Measurements from ENCODE around the gene RAET1G. TPM values are rescaled to one million over a fixed set of nuclear protein-coding genes. Genes with fewer than 3 reads are reported as not detected.

The RAET1G gene
- total RNA-seq, 4 donors from 2014 or later = 1.5 TPM; not detected in 3

DNA sequence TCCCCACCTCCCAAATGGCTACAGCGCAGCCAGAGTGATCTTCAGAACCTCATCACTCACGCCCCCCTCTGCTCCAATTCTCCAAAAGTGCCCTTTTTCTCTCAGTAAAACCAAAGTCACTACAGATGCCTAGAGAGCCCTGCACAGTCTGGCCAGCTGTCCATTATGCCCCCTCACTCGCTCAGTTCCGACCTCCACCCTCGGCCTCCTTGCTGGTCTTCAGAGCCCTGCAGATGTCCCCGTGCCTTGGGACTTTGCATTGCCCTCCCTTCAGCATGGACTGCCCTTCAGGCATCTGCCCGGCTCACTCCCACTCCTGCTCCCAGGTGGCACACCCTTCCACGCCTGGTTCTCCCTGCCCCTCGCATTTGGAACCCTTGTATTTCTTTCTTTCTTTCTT, 24.0 kb downstream of the RAET1G start:
- 90 to 92% methylated on average over 9 of the region's 9 CpGs for WGBS, 2 donors
- H3K27me3 ChIP-seq = no peaks in the 10 kb centered on the region
- no peak for DNase-seq (ENCODE audit: low spot score in 2 of 2)
- H3K9me3 ChIP-seq = no peaks in the 10 kb centered on the region
- no peak overlapping the region for H3K4me3 ChIP-seq
- peaks cover 0 to 37% (median 20%) of the 10 kb centered on the region in 4 donors for H3K4me1 ChIP-seq
- H3K36me3 ChIP-seq = no peaks in the 10 kb centered on the region
- no peak overlapping the region for H3K27ac ChIP-seq
- TF ChIP-seq, protein P1, sequence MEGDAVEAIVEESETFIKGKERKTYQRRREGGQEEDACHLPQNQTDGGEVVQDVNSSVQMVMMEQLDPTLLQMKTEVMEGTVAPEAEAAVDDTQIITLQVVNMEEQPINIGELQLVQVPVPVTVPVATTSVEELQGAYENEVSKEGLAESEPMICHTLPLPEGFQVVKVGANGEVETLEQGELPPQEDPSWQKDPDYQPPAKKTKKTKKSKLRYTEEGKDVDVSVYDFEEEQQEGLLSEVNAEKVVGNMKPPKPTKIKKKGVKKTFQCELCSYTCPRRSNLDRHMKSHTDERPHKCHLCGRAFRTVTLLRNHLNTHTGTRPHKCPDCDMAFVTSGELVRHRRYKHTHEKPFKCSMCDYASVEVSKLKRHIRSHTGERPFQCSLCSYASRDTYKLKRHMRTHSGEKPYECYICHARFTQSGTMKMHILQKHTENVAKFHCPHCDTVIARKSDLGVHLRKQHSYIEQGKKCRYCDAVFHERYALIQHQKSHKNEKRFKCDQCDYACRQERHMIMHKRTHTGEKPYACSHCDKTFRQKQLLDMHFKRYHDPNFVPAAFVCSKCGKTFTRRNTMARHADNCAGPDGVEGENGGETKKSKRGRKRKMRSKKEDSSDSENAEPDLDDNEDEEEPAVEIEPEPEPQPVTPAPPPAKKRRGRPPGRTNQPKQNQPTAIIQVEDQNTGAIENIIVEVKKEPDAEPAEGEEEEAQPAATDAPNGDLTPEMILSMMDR (IDR thresholded peaks at IDR 0.05) = no peak
- TF ChIP-seq EP300 (IDR thresholded peaks at IDR 0.05) = no peak
- TF ChIP-seq POLR2A (IDR thresholded peaks at IDR 0.05) = no peak

DNA sequence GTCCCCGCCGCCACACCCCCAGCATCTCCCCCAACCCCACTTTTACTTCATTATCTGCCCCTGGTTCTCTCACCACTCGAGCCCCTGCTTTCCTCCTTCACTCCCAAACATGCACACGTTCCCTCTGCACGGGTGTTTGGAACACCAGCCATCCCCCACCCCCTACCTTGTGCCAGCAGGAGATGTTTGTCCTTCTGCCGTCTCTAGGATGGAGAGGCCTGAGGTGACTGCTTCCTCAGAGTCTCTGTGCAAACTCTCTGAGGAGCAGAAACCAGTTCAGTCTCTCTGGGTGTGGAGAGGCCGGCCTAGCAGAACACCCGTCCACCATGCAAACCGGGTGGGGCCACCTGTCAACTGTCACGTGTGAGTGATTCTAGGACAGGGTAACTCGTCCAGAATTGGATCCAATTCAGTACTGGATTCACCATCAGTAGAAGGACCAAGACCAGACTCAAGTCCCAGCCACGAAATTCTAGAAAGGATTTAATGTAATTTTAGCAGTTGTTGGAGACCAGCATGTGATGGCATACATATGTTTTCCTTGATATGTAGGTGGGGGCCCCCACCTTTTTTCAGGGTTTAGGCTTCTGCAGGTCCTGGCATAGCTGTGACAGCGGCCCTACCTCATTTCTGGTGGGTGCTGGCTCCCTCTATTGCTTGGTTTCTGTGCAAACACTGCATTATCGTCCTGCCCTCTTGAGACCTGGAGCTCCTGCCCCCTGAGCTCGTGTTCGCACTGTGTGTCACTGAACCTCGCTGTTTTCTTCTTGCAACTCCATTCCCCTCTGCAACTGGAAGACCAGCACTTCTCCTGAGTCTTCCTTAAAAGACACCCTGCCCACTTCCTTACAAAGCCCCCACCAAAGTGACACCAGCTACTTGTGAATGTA, 24.8 kb downstream of the RAET1G start, which contains the start of gene RAET1E:
Gene RAET1E (minus strand): TSS at position 259 of the 890 bp plus-strand sequence. CDS start 7,212 bp downstream, outside the sequence.
- Histone ChIP-seq H3K4me1 (peaks cover 0 to 37% (median 20%) of the 10 kb centered on the region in 4 donors), H3K4me3 (peak within 1 kb of the TSS; percentile 10 to 44 (median 23)), H3K27ac (peak within 1 kb of the TSS in 3 of 4 donors; percentile 66 to 89 (median 77)), H3K9me3 (no peaks in the 10 kb centered on the region), H3K36me3 (no peaks in the 10 kb centered on the region), H3K27me3 (no peaks in the 10 kb centered on the region)
- no peak for DNase-seq (ENCODE audit: low spot score in 2 of 2)
- WGBS, 2 donors = 82 to 84% methylated on average over 17 of the region's 17 CpGs
- TF ChIP-seq EP300 (IDR thresholded peaks at IDR 0.05) = no peak
- no peak for TF ChIP-seq POLR2A (IDR thresholded peaks at IDR 0.05)

DNA sequence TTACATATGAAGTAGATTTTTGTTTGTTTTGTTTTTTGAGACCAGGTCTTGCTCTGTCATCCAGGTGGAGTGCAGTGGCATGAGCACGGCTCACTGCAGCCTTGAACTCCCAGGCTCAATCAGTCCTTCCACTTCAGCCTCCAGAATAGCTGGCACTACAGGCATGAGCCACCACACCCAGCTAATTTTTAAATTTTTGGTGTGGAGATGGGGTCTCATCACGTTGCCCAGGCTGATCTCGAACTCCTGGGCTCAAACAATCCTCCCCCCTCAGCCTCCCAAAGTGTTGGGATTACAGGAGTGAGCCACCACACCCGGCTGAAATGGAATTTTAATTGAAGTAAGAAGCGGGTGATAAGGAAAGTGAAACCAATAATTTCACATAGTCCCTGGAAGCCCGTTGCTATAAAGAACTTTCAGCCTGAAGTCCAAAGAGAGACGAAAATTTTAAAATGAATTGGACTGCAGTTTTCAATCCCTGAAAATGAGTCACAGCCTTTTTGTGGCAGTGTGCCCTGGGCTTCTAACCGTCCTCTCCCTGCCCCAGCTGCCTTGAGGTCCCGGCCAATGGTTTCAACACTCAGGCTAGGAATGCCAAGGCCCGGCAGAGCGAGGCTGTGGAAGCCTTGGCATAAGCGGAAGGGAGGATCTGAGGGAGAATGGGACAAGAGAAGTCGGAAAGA, 25.8 kb downstream of the RAET1G start:
- peaks cover 0 to 37% (median 20%) of the 10 kb centered on the region in 4 donors for H3K4me1 ChIP-seq
- no peaks in the 10 kb centered on the region for H3K9me3 ChIP-seq
- no peaks in the 10 kb centered on the region for H3K27me3 ChIP-seq
- peak; percentile 71 to 85 for DNase-seq (ENCODE audit: low spot score in 2 of 2)
- WGBS, 2 donors = 36 to 49% methylated on average over 13 of the region's 13 CpGs
- peak in 1 of 2 donors; percentile 82 for TF ChIP-seq EP300 (IDR thresholded peaks at IDR 0.05)
- TF ChIP-seq, protein P1 (IDR thresholded peaks at IDR 0.05) = no peak
- H3K4me3 ChIP-seq = peak overlapping the region; percentile 10 to 44 (median 23)
- peak overlapping the region in 3 of 4 donors; percentile 66 to 89 (median 77) for H3K27ac ChIP-seq
- no peaks in the 10 kb centered on the region for H3K36me3 ChIP-seq

DNA sequence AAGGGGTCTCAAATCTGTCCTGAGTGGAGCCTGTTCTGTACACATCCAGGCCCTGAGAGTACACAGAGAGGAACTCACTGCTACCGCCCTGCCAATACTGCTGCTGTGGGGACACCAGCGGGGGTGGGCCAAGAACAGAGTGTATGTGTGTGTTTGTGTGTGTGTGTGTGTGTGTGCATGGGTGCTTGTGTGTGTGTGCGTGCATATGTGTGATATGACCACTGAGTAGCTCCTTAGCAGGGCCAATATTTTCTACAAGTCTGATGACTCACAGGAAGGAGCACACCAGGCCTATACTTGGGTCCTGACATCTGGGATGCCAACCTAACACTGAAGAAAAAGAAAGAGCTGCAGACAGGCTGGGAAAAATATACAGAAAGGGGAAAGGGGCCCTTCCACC, 26.4 kb downstream of the RAET1G start:
- no peak for DNase-seq (ENCODE audit: low spot score in 2 of 2)
- Histone ChIP-seq H3K4me1 (peaks cover 0 to 37% (median 20%) of the 10 kb centered on the region in 4 donors), H3K36me3 (no peaks in the 10 kb centered on the region), H3K9me3 (no peaks in the 10 kb centered on the region), H3K27me3 (no peaks in the 10 kb centered on the region), H3K27ac (peak overlapping the region in 3 of 4 donors; percentile 66 to 89 (median 77)), H3K4me3 (no peak overlapping the region)
- TF ChIP-seq, protein P1 (IDR thresholded peaks at IDR 0.05) = no peak
- no peak for TF ChIP-seq POLR2A (IDR thresholded peaks at IDR 0.05)
- TF ChIP-seq EP300 (IDR thresholded peaks at IDR 0.05) = no peak
- WGBS, 2 donors = 81 to 94% methylated on average over 3 of the region's 3 CpGs

DNA sequence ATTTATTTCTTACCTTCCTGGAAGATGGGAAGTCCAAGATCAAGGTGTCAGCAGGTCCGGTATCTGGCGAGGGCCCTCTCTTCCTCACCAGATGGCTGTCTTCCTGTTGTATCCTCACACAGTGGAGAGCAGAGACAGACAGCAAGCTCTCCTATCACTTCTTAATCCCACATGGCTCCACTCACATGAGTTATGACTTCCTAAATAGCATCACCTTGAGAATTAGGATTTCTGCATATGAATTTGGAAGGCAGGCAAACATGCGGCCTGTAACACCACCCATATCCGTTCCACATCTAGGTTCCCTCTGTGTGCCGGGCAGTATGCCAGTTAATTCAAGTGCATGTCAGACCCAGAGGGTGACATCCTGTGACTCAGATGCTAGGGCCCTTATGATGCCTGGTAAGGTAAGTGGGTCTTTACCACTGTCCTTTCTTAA, 27.1 kb downstream of the RAET1G start:
- DNase-seq (ENCODE audit: low spot score in 2 of 2) = peak in 1 of 2 donors; percentile 46
- Histone ChIP-seq H3K4me3 (no peak overlapping the region), H3K36me3 (no peaks in the 10 kb centered on the region), H3K27me3 (no peaks in the 10 kb centered on the region), H3K27ac (peak overlapping the region in 2 of 4 donors; percentile 76 to 89), H3K4me1 (peaks cover 0 to 40% (median 20%) of the 10 kb centered on the region in 4 donors), H3K9me3 (no peaks in the 10 kb centered on the region)
- 64 to 72% methylated on average over 5 of the region's 5 CpGs for WGBS, 2 donors
- TF ChIP-seq EP300 (IDR thresholded peaks at IDR 0.05) (peak in 1 of 2 donors; percentile 14), POLR2A (IDR thresholded peaks at IDR 0.05) (no peak)

Measured in tibial nerve (tissue), 4 donors.